NCI-H1417 treated with DMSO at 0.1 percent for 48 hours (cell line): ENCODE measurements around the gene KIF4B.

Experiments used
- DNase-seq: peaks from one replicate; lab custom pipeline; 2025; lab: John Stamatoyannopoulos, UW

Gene KIF4B

GRCh38 chr5:155056644-155057269 is 43.2 kb downstream of the KIF4B start:
- no peak for DNase-seq

- no peak for DNase-seq
These were observed 44.1 kb downstream of the KIF4B start for GRCh38 chr5:155057626-155058025.

- no peak for DNase-seq
These were observed 51.0 kb downstream of the KIF4B start for GRCh38 chr5:155064580-155064979.

- DNase-seq, result no peak
These were observed 53.5 kb downstream of the KIF4B start for GRCh38 chr5:155066886-155067595.
